Activated CD8-positive, alpha-beta memory T cell treated with anti-CD3 and anti-CD28 coated beads, Interleukin-2, amount 10 ng/mL, durations not matched to agents 7 days and 5 days (primary cell): ENCODE results near the gene PCSK6. TPM values are rescaled to one million over a fixed set of nuclear protein-coding genes. Genes with fewer than 3 reads are reported as not detected.
"Not testable (repeated sequence)": the region's sequence is repeated elsewhere in the genome, so short reads cannot be mapped to it uniquely, and the experiment has no call there.

Source experiments
- ATAC-seq: fragments of 150-1000 bp; cut with Tn5 transposase; one replicate; pipeline ENCODE4 v1.10.0; 2021; ENCODE audit warnings: moderate library complexity
- CTCF ChIA-PET: fragments of 350-600 bp; sonication (Branson Sonifier 250); formaldehyde crosslinking; loops from one replicate; lab custom pipeline; 2021; ENCODE audit warnings: antibody characterized with exemption; lab: Charles Lee
- DNase-seq: peaks from one replicate; pipeline ENCODE4 v3.0.0-alpha.2; 2020
- H3K27ac Mint-ChIP-seq: one replicate; pipeline ENCODE4 v1.8.0; 2021; ENCODE audit warnings: mild to moderate bottlenecking, mixed read lengths
- H3K27me3 Mint-ChIP-seq: one replicate; pipeline ENCODE4 v1.8.0; 2021; ENCODE audit warnings: mixed read lengths
- H3K36me3 Mint-ChIP-seq: one replicate; pipeline ENCODE4 v1.8.0; 2021; ENCODE audit warnings: mild to moderate bottlenecking, mixed read lengths
- H3K4me1 Mint-ChIP-seq: one replicate; pipeline ENCODE4 v1.8.0; 2021; ENCODE audit warnings: mixed read lengths
- H3K4me3 Mint-ChIP-seq: one replicate; pipeline ENCODE4 v1.8.0; 2021; ENCODE audit warnings: mild to moderate bottlenecking, moderate library complexity, mixed read lengths
- H3K9me3 Mint-ChIP-seq: one replicate; pipeline ENCODE4 v1.8.0; 2022; ENCODE audit warnings: low read depth, mixed read lengths
- total RNA-seq, 2 experiments: library from RNA; stranded (reverse); gene quantifications; one replicate each; pipeline ENCODE4 v1.2.3, GENCODE V29; 2021

The PCSK6 gene
- total RNA-seq, 2 experiments from 2014 or later = 0.44 to 1.5 TPM

DNA sequence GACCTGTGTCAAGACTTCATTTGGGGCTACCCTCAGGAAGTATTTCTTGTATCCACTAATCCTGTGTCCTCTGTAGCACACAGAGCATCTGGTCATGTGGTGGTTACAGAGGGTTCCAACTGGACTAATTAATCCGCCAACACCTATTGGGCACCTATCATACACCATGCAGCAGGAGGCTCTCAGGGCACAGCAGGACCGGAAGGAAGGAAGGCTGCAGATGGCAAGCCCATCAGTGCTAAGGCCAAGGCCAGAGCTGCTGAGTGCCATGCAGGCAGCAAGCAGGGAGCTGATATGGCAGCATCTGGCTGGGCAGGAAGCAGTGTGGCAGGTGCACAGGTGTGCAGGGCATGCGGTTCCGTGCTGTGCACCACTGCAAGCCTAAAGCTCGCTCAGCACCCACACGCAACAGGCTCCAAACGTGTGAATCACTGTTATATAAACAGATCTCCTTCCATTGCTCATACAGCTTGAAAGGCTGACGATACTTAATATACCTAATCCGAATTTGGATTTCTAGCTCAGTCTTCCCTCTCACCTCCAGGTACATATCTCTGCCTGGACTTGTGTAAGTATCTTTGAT, 130.1 kb downstream of the PCSK6 start:
- Mint-ChIP-seq H3K27me3 (peaks cover 2% of the 10 kb centered on the region), H3K9me3 (peaks cover 2% of the 10 kb centered on the region), H3K27ac (no peak overlapping the region), H3K4me1 (peaks cover 13% of the 10 kb centered on the region), H3K4me3 (no peak overlapping the region), H3K36me3 (peaks cover 2% of the 10 kb centered on the region)
- DNase-seq (no peak), ATAC-seq (no peak)
- CTCF ChIA-PET = interaction anchor here (0.5 to 1.4 kb wide), 2 partner anchors 14 to 24 kb away, joined by 3 read pairs; no protein-coding TSS in a partner anchor

DNA sequence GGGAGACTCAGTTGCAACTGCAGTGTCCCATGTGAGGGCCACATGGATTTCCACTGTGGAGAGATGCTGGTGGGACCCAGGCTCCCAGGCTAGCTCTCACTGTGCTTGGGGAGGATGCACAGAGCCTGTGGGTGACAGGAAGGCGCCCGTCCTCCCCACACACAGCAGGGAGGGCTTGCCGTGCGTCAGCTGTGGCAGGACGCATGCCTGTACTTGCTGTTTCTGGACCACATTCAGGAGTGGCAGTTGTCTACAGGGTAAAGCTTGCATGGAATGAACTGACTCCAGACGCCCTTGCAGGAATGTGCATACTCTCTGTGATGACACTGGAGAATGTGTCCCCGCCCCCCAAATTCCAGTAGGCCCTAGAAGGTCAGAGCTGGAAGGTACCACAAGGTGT, 130.6 kb downstream of the PCSK6 start:
- peaks cover 2% of the 10 kb centered on the region for H3K36me3 Mint-ChIP-seq
- no peak overlapping the region for H3K27ac Mint-ChIP-seq
- no peak for DNase-seq
- peaks cover under 1% of the 10 kb centered on the region for H3K9me3 Mint-ChIP-seq
- peaks cover 13% of the 10 kb centered on the region for H3K4me1 Mint-ChIP-seq
- H3K27me3 Mint-ChIP-seq = peaks cover 2% of the 10 kb centered on the region
- no peak for ATAC-seq
- no peak overlapping the region for H3K4me3 Mint-ChIP-seq
- CTCF ChIA-PET = interaction anchor here (1.4 kb wide), 1 partner anchor 14 kb away, joined by 3 read pairs; no protein-coding TSS in a partner anchor

DNA sequence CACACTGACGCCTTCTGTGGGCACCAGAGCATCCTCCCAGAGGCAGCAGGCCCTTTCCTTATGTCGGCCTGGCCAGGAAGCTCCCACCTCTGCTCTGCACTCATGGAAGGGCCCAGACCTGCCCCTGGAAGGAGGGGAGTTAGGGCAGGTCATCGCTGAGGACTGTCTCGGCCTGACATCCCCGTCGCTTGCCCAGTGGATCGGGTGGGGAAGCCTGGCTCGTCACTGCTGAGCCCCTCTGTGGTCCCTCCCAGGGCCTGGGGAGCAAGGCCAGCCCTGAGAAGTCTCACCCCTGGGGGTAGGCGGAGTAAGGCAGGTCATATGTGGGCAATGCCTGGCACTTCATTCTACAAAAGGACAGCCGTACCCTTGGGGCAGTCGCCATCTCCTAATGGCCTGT, 131.6 kb downstream of the PCSK6 start:
- H3K27ac Mint-ChIP-seq = no peak overlapping the region
- H3K9me3 Mint-ChIP-seq = no peaks in the 10 kb centered on the region
- ATAC-seq (no peak), DNase-seq (no peak)
- no peak overlapping the region for H3K4me3 Mint-ChIP-seq
- peaks cover 4% of the 10 kb centered on the region for H3K27me3 Mint-ChIP-seq
- H3K4me1 Mint-ChIP-seq = peaks cover 13% of the 10 kb centered on the region
- peaks cover 2% of the 10 kb centered on the region for H3K36me3 Mint-ChIP-seq
- CTCF ChIA-PET = no interaction called here

DNA sequence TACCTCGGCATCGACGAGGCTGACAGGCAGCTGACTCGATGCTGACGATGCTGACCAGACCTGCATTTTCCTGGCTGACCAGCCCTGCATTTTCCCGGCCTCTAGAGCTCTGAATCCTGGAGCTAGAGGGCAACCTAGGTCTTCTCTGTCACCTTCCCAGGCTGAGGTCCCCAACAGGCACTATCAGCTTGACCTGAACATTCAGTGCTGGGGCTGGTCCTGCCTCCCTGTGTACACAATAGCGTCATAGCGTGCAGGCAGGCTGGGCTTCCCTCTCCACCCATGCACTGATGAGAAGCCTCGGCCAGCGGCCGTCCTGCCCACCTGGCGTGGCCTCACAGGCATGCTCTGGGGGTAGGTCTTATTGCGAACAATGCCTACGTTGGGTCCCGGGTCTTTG, 132.2 kb downstream of the PCSK6 start:
- Mint-ChIP-seq H3K36me3 (peaks cover 2% of the 10 kb centered on the region), H3K27ac (no peak overlapping the region), H3K9me3 (no peaks in the 10 kb centered on the region), H3K4me1 (peaks cover 13% of the 10 kb centered on the region), H3K27me3 (peaks cover 8% of the 10 kb centered on the region), H3K4me3 (no peak overlapping the region)
- no peak for ATAC-seq
- no peak for DNase-seq
- CTCF ChIA-PET = no interaction called here

DNA sequence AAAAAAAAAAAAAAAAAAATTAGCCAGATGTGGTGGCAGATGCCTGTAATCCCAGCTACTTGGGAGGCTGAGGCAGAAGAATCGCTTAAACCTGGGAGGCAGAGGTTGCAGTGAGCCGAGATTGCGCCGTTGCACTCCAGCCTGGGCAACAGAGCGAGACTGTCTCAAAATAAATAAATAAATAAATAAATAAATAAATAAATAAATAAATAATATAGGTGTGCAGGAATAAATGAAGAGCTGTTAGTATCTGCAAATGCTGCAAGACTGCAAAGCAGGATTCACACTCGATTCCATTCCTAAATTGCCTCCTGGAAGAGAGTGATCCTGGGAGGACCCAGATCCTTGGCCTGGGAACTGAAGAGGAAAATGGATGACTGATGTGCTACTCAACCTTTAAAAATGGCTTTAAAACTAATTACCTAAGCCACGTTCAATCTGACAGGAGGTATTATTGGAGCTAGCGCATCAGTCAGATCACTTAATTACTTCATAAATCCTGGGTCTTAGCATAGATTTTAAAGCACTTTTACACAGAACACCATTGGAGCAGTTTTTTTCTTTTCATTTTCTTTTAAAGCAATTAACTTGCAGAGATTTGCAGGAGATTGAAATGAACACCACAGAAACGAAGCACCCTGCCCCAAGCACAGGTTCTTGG, 132.9 kb downstream of the PCSK6 start:
- not testable (repeated sequence) for H3K27me3 Mint-ChIP-seq, DNase-seq, ATAC-seq, H3K4me3 Mint-ChIP-seq, H3K9me3 Mint-ChIP-seq, H3K36me3 Mint-ChIP-seq, H3K27ac Mint-ChIP-seq
- peaks cover 12% of the 10 kb centered on the region for H3K4me1 Mint-ChIP-seq
- CTCF ChIA-PET = interaction anchor here (0.7 kb wide), 1 partner anchor 11 kb away, joined by 3 read pairs; no protein-coding TSS in a partner anchor

DNA sequence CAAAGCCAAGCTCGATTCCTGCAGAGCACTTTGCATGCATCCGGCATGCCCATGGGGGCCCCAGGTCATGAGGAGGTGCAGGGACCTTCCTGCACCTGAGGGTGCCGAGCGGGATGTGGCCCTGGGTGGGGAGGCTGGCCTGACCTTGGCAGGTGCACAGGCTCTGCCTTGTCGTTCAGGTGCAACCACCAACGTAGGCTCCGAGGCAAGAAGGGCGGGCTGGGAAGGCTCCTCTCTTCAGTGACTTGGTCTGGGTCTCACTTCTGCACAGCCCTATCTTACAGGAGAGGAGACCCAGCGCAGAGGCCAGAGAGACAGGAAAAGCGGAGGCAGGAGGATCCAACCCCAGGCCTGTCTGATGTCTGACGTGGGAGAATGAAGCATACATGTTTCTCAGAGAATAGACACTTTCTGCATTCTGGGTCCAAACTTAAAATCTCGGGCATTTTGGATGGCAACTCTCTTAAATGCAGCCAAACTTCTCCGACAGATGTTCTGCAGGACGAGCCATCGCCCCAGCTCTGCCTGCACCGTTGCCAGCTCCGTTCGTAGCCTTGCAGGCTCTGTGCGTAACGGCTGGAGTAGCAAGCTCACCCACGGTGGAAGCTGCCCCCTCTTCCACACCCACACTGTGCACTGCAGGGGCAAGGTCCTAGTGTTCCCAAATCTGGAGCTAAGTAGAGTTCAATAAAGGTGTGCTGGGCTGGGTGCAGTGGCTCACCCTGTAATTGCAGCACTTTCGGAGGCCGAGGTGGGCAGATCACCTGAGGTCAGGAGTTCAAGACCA, 133.6 kb downstream of the PCSK6 start:
- no peak for DNase-seq
- Mint-ChIP-seq H3K9me3 (no peaks in the 10 kb centered on the region), H3K36me3 (no peaks in the 10 kb centered on the region), H3K27ac (no peak overlapping the region), H3K4me1 (peaks cover 5% of the 10 kb centered on the region), H3K4me3 (no peak overlapping the region), H3K27me3 (peaks cover 8% of the 10 kb centered on the region)
- CTCF ChIA-PET = no interaction called here
- ATAC-seq = no peak

DNA sequence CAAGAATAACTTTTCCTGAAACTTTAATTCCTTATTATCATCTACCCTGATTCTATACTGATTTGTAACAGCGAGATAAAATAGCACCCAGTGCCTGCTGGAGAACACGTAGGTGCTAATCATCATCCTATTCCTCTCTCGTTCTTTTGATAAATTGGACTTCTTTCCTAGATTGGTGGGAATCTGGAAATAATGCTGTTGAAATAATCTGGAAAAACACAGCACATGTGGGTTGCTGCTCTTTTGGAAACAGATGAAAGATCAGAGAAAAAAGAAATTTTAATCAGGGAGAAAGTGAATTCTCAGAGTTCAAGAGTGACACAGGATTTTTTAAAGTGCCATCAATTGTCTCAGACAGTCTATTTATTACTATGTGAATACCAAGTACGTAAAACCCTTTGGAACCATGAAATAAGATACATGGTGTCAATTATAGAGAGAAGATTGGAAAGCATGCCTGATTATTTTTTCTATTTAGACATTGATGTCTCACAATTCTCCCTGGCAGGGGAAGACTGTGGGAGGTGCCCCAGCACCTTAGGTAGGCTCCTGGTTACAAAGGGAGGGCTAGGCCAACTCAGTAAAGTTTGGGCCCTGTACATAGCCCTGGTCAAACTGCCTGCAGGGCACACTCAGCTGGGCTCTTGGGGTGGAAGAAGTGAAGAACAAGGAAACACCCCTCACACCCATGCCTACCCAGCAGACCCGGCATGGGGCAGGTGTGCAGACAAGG, 134.4 kb downstream of the PCSK6 start:
- H3K27me3 Mint-ChIP-seq = peaks cover 8% of the 10 kb centered on the region
- DNase-seq = no peak
- ATAC-seq = no peak
- peaks cover 2% of the 10 kb centered on the region for H3K4me1 Mint-ChIP-seq
- CTCF ChIA-PET = no interaction called here
- H3K36me3 Mint-ChIP-seq = no peaks in the 10 kb centered on the region
- H3K4me3 Mint-ChIP-seq = no peak overlapping the region
- H3K9me3 Mint-ChIP-seq = no peaks in the 10 kb centered on the region
- no peak overlapping the region for H3K27ac Mint-ChIP-seq

DNA sequence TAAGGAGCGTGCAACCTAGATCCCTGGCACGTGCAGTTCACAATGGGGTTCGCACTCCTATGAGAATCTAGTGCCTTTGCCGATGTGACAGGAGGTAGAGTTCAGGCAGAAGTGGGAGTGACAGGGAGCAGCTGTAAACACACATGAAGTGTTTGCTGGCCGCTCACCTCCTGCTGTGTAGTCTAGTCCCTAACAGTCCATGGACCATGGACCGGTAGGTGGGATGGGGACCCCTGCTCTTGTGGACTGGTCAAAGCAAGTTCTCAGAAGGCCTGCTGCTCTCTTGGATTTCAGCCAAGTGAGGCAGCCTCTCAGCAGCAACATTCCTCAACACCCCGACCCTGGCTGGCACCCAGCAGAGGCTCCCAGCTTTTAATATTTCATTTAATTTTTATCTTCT, 136.3 kb downstream of the PCSK6 start:
- no peaks in the 10 kb centered on the region for H3K4me1 Mint-ChIP-seq
- CTCF ChIA-PET = no interaction called here
- H3K27ac Mint-ChIP-seq = no peak overlapping the region
- no peak overlapping the region for H3K4me3 Mint-ChIP-seq
- H3K36me3 Mint-ChIP-seq = no peaks in the 10 kb centered on the region
- ATAC-seq (no peak), DNase-seq (no peak)
- peaks cover 12% of the 10 kb centered on the region for H3K27me3 Mint-ChIP-seq
- H3K9me3 Mint-ChIP-seq = no peaks in the 10 kb centered on the region

DNA sequence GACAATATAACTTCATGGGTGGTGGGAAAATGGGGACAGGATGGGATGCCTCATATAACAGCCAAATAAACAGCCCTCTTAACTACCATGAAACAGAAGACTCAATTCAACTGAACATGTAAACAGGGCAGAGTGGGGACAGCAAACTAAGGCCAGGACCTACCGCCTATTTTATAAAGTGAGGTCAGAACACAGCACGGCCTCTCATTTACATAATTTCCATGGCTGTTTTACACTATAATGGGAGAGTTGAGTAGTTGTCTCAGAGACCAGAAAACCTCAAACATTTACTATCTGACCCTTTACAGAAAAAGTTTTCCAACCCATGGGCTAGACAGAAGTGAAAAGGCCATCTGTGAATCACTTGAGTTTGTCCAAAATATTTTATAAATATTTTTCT, 137.8 kb downstream of the PCSK6 start:
- Mint-ChIP-seq H3K9me3 (no peaks in the 10 kb centered on the region), H3K27ac (no peak overlapping the region), H3K27me3 (peaks cover 24% of the 10 kb centered on the region), H3K4me1 (no peaks in the 10 kb centered on the region), H3K36me3 (no peaks in the 10 kb centered on the region), H3K4me3 (no peak overlapping the region)
- DNase-seq (no peak), ATAC-seq (no peak)
- CTCF ChIA-PET = no interaction called here

DNA sequence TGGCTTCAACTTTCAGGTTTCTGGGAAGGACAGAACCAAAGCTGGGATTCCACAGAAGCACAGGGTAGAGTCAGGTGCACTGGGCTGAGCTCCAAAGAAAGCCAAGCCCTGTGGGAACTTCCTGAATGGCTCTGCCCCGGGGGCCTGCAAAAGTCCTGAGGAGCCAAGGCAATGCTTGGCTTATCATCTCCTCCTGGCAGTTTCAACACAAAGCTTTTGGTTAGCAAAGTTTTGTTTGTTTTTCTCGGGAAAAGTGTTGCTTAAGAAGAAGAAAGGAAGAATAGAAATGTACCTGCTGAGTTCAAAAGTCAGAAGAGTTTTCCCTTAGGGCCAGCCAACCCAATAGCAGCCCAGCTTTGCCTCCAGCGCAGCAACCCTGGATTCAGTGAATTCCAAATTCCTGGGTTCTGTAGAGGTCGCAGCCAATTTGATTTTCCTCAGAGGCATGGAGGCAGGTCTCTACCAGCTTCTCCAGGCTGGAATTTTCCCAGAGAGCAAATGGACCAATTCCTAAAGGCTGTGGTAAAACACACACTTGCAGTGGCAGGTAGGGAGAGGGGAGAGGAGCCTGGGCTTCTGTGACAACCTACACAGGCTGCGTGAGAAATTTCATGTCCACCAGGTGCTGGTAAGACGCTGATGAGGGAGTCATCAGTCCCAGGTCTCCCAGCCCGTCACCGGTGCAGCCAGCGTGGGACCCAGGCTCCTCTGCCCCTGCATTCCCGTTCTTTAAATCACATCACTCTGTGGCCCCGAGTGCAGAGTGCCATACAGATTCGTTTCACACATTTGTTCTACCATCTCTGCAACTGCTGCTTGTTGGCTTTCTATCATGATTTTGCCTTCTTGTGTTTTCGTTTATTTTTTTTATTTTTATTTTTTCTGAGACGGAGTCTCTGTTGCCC, 140.2 kb downstream of the PCSK6 start:
- no peak overlapping the region for H3K27ac Mint-ChIP-seq
- DNase-seq = no peak
- CTCF ChIA-PET = interaction anchor here (1.3 kb wide), 1 partner anchor 29 kb away, joined by 3 read pairs; no protein-coding TSS in a partner anchor
- H3K4me3 Mint-ChIP-seq = no peak overlapping the region
- no peaks in the 10 kb centered on the region for H3K4me1 Mint-ChIP-seq
- H3K27me3 Mint-ChIP-seq = peaks cover 41% of the 10 kb centered on the region
- ATAC-seq = no peak
- H3K36me3 Mint-ChIP-seq = no peaks in the 10 kb centered on the region
- H3K9me3 Mint-ChIP-seq = no peaks in the 10 kb centered on the region

DNA sequence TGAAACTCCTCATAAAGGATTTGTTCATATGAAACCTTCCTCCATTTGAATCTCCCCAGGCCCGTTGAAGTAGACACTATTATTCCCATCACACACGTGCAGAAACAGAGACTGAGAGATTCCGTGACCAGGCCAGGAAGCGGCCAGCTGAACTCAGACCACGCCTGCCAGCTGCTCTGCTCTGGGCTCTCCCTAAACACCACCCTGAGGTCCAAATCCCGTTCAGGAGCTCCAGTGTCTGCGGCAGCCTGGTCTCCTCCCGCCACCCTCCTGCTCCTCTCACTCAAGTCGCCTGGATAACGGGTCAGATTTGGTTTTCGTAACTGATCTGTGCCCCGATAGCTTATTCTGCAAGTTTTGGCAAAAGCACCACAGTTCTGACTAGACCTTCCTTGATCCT, 140.9 kb downstream of the PCSK6 start:
- peaks cover 45% of the 10 kb centered on the region for H3K27me3 Mint-ChIP-seq
- no peaks in the 10 kb centered on the region for H3K9me3 Mint-ChIP-seq
- no peaks in the 10 kb centered on the region for H3K36me3 Mint-ChIP-seq
- H3K4me1 Mint-ChIP-seq = no peaks in the 10 kb centered on the region
- ATAC-seq (no peak), DNase-seq (no peak)
- H3K27ac Mint-ChIP-seq = no peak overlapping the region
- H3K4me3 Mint-ChIP-seq = no peak overlapping the region
- CTCF ChIA-PET = interaction anchor here (1.3 kb wide), 1 partner anchor 28 kb away, joined by 3 read pairs; no protein-coding TSS in a partner anchor

DNA sequence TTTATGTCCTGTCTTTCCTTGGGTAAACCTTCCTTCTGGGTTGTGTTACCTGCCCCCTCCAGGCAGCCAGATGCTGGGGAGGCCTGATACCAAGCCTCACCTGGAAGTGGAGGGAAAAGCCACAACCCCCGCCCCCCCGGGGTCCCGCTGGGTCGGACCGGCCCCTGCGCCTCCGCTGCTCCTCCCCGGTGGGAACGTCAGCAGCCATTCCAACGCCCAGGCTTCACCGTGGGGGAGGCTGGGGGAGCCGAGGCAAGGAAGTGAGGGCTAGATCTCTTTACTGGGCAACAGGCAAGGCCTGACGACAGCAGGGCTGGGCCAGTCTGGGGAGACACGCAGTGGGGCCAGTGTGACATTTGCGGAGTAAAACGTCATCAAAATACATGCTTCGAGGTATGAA, 141.5 kb downstream of the PCSK6 start:
- H3K27me3 Mint-ChIP-seq = peaks cover 48% of the 10 kb centered on the region
- H3K27ac Mint-ChIP-seq = no peak overlapping the region
- H3K4me3 Mint-ChIP-seq = no peak overlapping the region
- ATAC-seq (no peak), DNase-seq (peak; percentile 25)
- H3K4me1 Mint-ChIP-seq = no peaks in the 10 kb centered on the region
- no peaks in the 10 kb centered on the region for H3K36me3 Mint-ChIP-seq
- CTCF ChIA-PET = no interaction called here
- H3K9me3 Mint-ChIP-seq = no peaks in the 10 kb centered on the region
